Hippocampal formation (tissue), 2 donors: ENCODE data around the gene TMC4.
A peak's percentile ranks its signal among the peaks of the same experiment; 100 is the strongest.
"Not testable (repeated sequence)": the region's sequence is repeated elsewhere in the genome, so short reads cannot be mapped to it uniquely, and the experiment has no call there.

Experiments
- DNase-seq, 2 donors: peaks; one replicate each; lab custom pipeline; 2025; lab: John Stamatoyannopoulos, UW

The TMC4 gene

DNA sequence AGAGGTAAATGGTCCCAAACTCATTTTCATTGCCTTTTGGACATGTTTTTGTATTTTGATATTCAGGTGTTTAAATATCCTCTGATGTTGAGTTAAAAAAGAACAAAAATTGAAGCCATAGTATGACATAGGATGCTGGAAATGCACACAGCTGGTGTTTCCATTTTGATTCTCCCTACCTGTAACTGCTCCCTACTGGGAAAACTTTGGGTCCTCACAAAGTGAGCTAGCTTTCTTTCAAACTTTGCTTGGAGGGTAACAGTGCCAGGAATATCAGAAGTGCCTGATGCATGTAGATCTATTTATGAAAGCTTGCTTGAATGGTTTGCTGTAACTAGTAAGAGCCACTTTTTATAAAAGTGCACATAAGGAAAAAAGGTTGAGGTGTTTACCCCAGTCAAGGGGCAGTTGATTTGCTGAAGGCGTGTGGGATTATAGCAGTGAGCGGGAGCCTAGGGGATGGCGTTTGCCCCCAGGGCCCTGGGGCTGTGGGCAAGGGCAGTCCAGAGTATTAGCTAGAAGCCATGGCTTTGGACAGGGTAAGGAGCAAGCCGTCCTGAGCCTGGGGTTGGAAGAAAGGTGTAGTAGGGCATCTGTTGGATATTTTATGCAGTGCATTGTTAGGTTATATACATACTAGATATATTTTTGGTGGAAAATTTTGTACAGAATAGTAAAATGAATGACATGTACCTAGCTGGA is 32.0 kb upstream of the TMC4 start:
- no peak for DNase-seq

DNA sequence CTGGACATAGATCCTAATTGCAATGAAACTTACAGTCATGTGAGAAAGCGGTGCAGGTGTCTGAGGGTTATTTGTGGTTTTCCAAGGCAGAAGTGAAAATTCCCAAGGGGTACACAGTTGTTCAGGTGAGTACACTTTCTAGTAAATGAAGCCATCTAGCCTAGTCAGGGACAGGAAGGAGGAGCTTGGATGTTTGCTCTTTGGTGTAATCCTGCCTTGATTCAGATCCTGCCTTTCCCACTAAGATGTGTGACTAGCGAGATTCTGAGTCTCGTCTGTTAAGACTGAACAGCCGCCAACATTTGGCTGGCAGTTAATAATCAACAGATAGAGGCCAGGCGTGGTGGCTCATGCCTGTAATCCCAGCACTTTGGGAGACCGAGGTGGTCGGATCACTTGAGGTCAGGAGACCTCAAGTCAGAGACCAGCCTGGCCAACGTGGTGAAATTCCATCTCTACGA is 30.2 kb upstream of the TMC4 start:
- no peak for DNase-seq

DNA sequence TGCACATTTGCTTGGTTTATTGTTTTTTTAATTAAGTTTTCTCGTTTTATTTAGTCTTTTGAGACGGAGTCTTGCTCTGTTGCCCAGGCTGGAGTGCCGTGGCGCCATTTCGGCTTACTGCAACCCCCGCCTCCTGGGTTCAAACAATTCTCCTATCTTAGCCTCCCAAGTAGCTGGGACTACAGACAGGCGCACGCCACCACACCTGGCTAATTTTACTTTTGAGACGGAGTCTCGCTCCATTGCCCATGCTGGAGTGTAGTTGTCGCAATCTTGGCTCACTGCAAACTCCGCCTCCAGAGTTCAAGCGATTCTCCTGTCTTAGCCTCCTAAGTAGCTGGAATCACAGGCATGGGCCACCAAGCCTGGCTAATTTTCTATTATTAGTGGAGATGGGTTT is 29.0 kb upstream of the TMC4 start:
- no peak for DNase-seq

DNA sequence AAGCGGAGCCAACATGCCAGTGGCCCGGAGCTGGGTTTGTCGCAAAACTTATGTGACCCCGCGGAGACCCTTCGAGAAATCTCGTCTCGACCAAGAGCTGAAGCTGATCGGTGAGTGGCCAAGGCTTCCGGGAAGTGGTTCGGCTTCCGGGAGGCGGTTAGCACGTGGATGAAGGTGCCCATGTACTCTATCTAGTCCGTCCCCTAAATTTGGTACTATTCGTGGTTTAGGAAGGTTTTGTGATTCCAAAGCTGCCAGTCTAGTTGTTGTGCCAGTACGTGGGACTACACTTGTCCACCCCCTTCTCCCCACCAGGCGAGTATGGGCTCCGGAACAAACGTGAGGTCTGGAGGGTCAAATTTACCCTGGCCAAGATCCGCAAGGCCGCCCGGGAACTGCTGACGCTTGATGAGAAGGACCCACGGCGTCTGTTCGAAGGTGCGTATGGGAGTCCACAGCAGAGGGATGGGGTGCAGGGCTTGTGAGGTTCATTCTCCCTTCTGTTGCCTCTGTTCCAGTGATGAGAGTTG is 28.3 kb upstream of the TMC4 start:
- no peak for DNase-seq

DNA sequence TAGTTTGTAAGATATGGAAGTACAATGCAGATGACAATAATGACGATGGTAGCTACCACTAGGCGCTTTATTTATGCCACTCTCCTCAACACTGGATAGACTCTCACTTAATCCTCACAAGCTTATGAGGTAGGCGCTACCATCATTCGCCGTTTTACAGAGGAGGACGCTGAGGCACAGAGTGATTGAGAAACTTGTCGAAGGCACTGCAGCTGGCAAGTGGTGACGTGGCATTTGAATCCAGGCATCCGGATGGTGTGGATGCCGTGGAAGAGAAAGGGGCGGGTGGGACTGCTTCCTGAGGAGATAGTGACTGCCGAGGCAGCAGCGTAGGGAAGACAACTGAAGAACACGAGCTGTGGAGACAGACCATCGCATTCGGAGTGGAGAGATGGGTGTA is 26.4 kb upstream of the TMC4 start:
- DNase-seq: no peak

DNA sequence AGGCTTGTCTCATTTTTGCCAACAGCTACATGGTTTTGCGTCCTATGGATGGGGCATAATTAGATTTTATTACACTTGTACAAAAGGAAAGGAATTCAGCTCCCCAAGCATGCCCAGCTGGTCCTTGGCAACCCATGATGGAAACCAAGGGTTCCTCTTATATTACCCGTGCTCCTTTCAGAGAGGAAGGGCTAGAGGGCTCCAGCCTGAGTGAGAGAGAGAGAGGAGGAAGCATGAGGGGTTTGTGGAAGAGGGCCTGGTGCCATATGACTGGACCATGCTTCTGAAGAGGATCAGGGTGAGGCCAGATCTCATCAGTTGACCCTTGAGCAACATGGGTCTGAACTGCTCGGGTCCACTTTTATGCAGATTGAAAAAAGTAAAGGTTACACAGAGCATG is 24.2 kb upstream of the TMC4 start:
- DNase-seq: no peak

DNA sequence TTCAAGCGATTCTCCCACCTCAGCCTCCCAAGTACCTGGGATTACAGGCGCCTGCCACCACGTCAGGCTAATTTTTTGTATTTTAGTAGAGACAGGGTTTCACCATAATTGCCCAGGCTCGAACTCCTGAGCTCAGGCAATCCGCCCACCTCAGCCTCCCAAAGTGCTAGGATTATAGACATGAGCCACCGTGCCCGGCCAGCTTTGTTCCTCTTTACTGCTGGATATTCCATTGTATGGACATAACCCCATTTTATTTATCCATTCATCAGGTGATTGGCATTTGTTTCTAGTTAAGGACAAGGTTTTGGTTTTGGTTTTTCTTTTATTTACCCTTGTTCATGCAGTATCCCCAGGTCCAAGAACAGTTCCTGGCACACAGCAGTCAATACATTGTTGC is 23.6 kb upstream of the TMC4 start:
- DNase-seq: no peak

DNA sequence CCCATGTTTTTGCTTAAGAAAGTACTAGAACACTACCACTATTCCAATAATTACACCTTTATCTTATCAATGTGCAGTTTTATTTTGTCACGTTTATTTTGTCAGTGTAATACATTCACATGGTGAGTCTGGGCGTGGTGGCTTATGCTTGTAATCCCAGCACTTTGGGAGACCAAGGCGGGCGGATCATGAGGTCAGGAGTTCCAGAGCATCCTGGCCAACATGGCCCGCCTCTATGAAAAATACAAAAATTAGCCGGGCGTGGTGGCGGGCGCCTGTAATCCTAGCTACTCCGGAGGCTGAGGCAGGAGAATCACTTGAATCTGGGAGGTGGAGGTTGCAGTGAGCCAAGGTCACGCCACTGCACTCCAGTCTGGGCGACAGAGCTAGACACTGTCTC is 21.5 kb upstream of the TMC4 start:
- not testable (repeated sequence) for DNase-seq

DNA sequence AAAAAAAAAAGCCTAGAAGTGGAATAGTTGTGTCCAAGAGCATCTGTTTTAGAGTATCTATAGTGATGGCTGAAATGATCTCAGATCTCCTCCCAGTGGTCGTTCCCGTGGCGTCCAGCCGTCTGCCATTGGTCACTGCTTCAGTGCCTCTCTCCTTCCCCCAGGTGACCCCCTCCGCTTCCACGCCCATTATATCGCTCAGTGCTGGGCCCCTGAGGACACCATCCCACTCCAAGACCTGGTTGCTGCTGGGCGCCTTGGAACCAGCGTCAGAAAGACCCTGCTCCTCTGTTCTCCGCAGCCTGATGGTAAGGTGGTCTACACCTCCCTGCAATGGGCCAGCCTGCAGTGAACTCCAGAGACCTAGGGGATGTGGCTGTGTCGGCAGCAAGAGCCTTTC is 20.1 kb upstream of the TMC4 start:
- no peak for DNase-seq

DNA sequence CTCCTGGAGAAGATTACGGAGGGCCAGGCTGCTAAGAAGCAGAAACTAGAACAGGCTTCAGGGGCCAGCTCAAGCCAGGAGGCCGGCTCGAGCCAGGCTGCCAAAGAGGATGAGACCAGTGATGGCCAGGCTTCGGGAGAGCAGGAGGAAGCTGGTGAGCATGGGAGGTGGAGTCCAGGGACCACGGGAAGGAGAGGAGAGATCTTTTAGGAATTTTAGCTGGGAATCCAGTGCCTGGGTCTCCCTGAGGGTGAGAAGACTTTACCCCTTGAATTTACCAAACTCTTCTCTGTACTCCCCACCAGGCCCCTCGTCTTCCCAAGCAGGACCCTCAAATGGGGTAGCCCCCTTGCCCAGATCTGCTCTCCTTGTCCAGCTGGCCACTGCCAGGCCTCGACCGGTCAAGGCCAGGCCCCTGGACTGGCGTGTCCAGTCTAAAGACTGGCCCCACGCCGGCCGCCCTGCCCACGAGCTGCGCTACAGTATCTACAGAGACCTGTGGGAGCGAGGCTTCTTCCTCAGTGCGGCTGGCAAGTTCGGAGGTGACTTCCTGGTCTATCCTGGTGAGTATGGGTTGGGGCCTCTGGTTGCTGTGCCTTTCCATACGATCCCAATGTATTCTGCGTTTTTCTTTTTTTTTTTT is 19.0 kb upstream of the TMC4 start:
- no peak for DNase-seq

DNA sequence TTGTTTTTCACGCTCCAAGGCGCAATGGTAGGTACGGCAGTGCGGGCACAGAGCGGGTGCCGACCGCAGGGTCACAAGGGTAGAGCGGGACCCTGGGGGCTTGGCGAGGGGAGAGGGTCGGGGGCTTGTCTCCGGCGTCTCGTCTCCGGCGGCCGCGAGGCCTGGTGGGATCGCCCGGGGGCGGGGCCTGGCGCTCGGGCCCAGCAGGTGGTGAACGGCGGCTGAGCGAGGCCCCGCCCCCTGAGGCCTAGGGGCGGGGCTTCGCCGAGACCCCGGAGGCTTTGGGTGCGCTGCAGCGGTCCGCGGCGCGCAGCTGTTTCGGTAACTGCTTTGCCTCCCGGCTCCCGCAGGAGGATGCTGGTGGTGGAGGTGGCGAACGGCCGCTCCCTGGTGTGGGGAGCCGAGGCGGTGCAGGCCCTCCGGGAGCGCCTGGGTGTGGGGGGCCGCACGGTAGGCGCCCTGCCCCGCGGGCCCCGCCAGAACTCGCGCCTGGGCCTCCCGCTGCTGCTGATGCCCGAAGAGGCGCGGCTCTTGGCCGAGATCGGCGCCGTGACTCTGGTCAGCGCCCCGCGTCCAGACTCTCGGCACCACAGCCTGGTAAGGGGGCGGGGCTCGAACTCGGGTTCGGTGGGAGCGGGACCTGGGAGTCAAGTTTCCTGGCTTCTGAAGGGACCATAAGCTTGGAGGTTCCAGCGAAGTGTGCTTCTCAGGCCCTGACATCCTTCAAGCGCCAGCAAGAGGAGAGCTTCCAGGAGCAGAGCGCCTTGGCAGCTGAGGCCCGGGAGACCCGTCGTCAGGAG is 18.3 kb upstream of the TMC4 start, which contains the start of gene TSEN34:
TSEN34 (plus strand) TSS at position 298 of the 800 bp plus-strand sequence; CDS start at position 355, 57 bp downstream.
- DNase-seq: peak; percentile 76 to 87

DNA sequence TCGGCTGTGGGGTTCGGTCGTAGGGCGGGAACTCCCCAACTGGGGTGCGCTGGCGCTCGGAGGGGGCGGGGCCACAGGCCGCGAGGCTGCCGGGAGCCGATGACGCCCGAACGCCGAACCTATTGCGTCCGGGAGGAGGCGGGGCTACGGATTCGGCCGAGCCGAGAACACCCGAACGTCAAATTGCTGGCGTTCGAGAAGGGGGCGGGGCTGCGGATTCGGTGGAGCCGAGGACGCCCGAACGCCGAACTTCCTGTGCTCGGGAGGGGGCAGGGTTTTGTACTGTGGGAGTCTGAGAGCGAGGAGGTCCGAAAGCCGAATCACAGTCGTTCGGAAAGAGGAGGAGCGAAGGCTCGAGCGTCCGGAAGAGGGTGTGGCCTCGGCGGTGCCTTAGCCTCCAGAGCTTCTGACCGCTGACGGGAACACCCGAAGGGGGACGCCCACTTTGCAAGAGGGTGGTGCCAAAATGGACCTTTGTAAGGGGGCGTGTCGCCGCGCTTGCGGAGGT is 17.6 kb upstream of the TMC4 start:
- peak; percentile 99 to 100 for DNase-seq

DNA sequence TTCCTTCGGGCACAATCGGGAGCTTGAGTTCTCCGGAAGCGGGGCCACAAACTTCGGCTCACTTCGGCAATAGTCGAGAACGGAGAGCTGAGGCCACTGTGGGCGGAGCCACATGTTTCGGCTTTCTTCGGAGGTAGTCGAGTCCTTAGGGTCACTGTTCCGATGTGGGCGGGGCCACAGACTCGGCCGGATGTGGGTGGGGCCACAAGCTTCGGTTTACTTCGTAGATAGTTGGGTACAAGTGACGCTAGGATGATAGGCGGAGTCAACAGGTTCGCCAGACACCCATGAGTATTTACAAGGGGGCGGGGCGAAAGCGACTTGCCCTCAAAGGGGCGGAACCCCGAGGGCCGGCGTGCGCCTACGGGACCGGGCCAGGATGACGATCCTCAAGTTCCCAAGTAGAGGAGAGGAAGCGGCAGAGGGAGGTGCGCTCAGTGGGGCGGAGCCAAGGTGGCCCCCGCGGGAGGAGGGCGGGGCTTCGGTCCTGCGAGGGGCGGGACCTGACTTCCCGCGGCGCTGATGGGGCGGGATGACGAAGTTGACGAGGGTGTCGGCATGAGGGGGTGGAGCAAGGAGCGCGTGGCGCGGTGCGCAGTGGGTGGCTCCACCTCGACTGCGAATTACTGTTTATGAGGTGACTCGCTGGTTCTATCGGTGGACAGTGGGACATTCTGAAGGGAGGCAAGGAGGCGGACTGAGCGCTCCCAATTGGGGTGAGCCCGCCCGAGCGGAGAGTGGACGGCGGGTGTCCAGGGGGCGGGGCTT is 17.0 kb upstream of the TMC4 start:
- DNase-seq: peak; percentile 99 to 100

DNA sequence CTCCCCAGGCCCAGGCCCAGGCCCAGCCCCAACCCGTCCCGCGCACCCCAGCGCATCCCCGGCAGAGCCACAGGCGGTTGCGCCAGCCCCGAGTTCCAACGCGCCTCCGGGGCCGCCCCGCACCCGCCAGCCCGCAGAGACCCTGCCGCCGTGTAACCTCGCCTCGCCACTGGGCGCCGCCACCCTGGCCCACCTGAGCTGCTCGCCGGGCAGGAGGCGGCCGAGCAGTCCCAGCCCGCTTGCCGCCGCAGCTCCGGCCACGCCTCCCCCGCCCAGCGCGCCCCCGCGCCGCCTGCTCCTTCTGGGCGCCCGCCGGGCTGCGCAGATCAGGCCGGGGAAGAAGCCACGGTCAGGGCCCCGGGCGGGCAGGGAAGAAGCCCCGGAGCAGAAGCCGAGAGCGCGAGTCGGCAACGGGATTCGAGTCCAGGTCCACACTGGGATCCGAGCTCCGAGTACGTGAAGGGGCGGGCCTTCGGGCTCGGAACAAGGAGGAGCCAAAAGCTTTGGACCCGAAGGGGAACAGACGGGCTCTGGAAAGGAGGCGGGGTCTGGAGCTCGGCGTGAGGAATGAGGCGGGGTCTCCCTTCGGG is 16.3 kb upstream of the TMC4 start, which contains the start of gene MBOAT7:
MBOAT7 (minus strand) TSS at position 436 of the 590 bp plus-strand sequence. CDS start 1,072 bp downstream, outside the sequence.
- DNase-seq: no peak

DNA sequence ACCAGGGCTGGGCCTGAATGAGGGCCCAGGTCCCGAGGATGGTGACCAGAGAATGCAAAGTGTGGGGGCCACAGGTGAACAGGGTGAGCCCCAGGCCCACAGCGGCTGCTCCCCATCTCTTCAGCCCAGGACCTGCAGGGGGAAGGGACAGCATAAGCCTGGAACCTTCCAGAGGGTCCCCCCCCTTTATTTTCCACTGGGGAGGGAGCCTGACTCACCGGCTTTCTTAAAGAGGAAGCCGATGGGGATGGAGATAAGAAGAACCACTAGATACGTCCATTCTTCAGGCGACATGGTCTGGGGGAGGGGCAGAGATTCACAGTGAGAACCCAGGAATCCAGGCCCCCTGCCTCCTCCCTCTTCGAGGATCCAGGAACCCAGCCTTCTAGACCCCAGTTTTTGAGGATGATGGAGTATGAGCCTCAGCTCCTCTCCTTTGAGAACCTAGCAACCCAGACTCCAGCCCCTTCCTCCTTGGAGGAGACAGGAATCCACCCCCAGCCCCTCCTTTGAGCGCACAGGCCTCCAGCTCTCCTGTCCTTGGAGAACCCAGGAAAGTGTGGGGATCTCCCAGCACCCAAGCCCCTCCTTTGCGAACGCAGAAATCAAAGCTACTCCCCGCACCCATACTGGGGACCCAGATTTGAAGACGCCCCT is 15.4 kb upstream of the TMC4 start:
- DNase-seq: no peak

DNA sequence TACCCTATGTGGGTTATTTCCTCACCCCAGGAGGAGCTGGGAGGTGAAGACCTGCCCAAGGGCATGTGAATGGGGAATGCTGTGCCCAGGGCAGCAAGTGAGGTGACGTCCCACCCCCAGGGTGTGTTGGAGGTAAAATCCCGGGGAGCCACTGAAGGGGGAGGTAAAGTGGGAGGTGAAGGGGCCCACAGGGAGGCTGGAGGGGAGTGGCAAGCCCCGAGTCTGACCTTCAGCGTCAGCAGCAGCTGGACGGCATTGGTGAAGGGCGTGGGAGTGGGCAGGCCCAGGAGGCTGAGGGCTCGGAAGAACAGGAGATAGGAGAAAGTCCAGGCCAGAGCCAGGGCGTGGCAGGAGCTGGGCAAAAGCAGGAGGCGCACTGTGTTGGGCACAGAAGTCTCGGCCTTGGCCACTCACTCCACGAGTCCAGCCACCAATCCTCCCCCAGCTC is 14.0 kb upstream of the TMC4 start:
- DNase-seq: no peak

DNA sequence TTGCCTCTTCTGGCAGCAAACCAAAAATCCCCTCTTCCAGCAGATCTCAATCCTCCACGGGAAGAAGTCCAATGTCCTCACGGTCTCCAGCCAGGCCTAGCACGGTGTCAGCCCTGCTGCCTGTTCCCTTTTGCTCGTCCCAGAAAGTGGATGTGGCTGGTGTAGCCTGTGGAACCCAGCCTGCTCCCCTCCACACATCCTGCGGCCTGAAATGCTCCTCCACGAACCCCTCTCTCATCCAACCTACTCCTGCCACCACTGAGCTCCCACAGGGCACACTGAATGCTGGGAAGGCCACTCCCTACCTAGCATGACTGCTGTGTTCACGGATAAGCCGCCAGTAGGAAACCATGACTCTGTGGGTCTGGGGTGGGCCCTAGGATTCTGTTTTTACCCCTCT is 13.4 kb upstream of the TMC4 start:
- no peak for DNase-seq

DNA sequence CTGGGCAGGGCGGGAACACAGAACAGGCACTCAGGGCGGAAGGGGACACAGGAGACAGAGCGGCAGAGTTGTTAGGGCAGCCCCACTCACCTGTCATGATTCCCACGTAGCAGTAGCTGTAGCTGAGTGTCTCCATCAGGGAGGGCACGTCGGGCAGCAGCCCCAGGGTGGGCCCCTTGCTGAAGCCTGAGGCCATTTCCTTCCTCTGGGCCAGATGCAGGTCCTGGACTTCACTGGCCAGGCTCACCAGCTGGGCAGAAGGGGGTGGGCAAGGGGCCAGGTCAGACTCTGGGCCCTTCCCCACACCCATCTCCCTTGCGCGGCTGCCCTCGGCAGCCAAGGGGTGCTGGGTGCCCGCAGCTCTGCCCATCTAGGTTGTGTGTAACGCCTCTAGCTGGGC is 10.5 kb upstream of the TMC4 start:
- DNase-seq: no peak

DNA sequence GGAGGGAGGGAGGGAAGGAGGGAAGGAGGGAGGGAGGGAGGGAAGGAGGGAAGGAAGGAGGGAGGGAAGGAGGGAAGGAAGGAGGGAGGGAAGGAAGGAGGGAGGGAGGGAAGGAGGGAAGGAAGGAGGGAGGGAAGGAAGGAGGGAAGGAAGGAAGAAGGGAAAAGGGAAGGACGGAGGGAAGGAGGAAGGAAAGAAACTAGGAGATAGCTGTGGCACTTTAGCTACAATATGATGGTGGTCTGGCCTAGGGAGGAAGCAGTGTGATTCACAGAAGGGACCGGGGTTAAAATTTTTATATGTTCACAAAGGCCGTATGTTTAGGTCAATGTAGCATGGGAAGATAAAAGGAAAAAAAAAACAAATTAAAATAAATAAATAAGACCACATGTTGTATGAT is 8.9 kb upstream of the TMC4 start:
- not testable (repeated sequence) for DNase-seq

DNA sequence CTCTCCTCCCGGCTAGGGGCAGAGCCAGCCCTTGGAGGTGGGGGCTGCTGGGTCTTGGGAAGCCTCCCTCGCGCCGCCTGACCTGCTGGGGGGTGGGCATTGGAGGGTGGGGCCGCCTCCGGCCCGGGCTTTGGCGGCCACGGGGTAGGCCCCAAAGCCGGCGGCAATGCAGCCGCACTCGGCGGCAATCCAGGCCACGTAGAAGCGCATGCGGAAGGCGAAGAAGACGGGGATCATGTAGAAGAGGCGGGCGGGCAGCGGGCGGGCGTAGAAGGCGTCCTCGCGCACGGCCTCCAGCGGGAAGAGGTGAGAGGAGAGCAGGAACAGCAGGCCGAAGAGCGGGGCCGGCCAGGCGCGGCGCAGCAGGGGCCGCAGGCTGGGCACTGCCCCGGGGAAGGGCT is 7.7 kb upstream of the TMC4 start:
- DNase-seq: no peak
